ENCODE results near the gene LRP1B.

The LRP1B gene

GRCh38 chr2:141331127-141331526 lies 799.7 kb downstream of the LRP1B start:
- Histone ChIP-seq H3K9me3 (ENCODE audit: control insufficient read depth in 1 of 2, low read length in 2 of 2) (no peaks in the 10 kb centered on the region), H3K4me1 (ENCODE audit: control insufficient read depth in 1 of 2, insufficient read depth in 2 of 2, low read length in 2 of 2) (no peaks in the 10 kb centered on the region), H3K4me3 (ENCODE audit: low read depth in 1 of 2, low read length in 2 of 2) (no peak overlapping the region), H3K27me3 (ENCODE audit: low read depth, low read length) (no peaks in the 10 kb centered on the region), H3K27ac (ENCODE audit: low read length) (no peak overlapping the region), H3K36me3 (ENCODE audit: control insufficient read depth in 1 of 2, insufficient read depth in 2 of 2, low read length in 2 of 2) (no peaks in the 10 kb centered on the region)

DNA sequence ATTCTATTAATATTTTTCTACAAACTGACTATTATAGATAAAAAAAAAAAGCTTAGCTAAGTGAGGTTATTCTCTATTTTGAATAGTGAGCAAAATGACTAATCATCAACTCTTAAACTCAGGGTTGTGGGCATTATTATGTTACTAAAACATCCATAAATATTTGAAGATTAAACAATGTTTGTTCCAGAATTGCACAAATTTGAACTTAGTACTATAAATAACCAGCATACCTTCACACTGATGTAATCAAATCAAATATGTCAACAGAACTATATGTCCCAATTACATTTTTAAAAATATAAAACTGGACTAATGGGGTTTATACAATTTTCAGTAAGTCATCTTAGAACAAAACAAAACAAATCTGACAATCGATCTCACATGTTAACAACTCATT lies 800.9 kb downstream of the LRP1B start:
- no peak overlapping the region for H3K27ac ChIP-seq (ENCODE audit: low read length)
- no peaks in the 10 kb centered on the region for H3K9me3 ChIP-seq (ENCODE audit: control insufficient read depth in 1 of 2, low read length in 2 of 2)
- no peaks in the 10 kb centered on the region for H3K4me1 ChIP-seq (ENCODE audit: control insufficient read depth in 1 of 2, insufficient read depth in 2 of 2, low read length in 2 of 2)
- no peaks in the 10 kb centered on the region for H3K27me3 ChIP-seq (ENCODE audit: low read depth, low read length)
- H3K36me3 ChIP-seq (ENCODE audit: control insufficient read depth in 1 of 2, insufficient read depth in 2 of 2, low read length in 2 of 2) = no peaks in the 10 kb centered on the region
- no peak overlapping the region for H3K4me3 ChIP-seq (ENCODE audit: low read depth in 1 of 2, low read length in 2 of 2)

DNA sequence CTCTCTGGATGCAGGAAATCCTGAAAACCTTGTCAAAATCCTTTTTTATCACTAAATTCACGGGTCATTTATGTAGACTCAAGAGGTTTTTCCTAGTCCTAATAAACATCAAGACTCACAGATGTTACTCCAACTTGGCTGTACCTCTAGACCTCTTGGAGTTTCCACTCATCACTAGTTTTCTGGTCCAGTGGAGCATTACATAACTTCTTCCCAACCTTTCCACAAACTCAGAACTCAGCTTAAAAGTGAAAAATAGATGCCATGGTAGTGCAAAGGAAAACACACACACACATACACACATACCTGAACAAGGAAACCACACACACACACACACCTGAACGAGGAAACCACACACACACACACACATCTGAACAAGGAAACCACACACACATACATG lies 807.2 kb downstream of the LRP1B start:
- Histone ChIP-seq H3K9me3 (ENCODE audit: control insufficient read depth in 1 of 2, low read length in 2 of 2) (no peaks in the 10 kb centered on the region), H3K27ac (ENCODE audit: low read length) (no peak overlapping the region), H3K4me3 (ENCODE audit: low read depth in 1 of 2, low read length in 2 of 2) (no peak overlapping the region), H3K4me1 (ENCODE audit: control insufficient read depth in 1 of 2, insufficient read depth in 2 of 2, low read length in 2 of 2) (no peaks in the 10 kb centered on the region), H3K27me3 (ENCODE audit: low read depth, low read length) (no peaks in the 10 kb centered on the region), H3K36me3 (ENCODE audit: control insufficient read depth in 1 of 2, insufficient read depth in 2 of 2, low read length in 2 of 2) (no peaks in the 10 kb centered on the region)

DNA sequence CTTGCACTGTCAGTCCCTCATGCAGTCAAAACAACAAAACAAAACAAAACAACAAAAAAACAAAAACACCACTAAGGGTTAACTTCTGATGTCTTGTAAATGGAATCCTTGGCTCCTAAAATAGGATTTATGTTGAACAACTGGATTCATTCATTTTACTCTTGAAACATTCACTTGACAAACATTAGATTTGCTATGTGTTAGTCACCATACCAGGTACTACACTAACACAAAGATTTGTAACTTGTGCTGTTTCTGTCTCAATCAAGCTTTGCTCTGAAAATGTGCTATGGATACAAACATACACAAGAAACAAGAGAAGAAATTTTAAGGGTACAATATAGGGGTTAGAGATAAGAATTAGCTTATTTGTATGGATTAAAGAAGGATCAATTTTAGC lies 812.8 kb downstream of the LRP1B start:
- Histone ChIP-seq H3K27me3 (ENCODE audit: low read depth, low read length) (no peaks in the 10 kb centered on the region), H3K4me1 (ENCODE audit: control insufficient read depth in 1 of 2, insufficient read depth in 2 of 2, low read length in 2 of 2) (no peaks in the 10 kb centered on the region), H3K36me3 (ENCODE audit: control insufficient read depth in 1 of 2, insufficient read depth in 2 of 2, low read length in 2 of 2) (no peaks in the 10 kb centered on the region), H3K4me3 (ENCODE audit: low read depth in 1 of 2, low read length in 2 of 2) (no peak overlapping the region), H3K27ac (ENCODE audit: low read length) (no peak overlapping the region), H3K9me3 (ENCODE audit: control insufficient read depth in 1 of 2, low read length in 2 of 2) (no peaks in the 10 kb centered on the region)

DNA sequence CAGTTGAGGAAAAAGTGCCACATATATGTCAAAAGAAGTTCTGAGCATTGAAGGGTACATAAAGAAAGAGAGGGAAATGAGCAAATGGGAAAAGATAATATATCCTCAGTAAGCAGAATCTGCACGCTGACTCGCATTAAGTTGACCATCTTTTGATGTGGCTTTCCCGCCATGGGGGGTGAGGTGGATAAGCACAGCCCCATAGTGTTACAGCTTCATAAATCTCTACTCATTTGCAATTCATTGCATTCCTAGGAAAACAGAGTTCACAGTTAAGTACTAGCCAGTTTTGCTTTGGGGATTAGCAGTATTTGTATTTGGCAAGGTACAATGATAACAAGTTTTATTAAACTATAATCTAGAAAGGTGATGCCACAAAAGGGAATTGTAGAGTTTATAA lies 814.2 kb downstream of the LRP1B start:
- Histone ChIP-seq H3K36me3 (ENCODE audit: control insufficient read depth in 1 of 2, insufficient read depth in 2 of 2, low read length in 2 of 2) (no peaks in the 10 kb centered on the region), H3K4me3 (ENCODE audit: low read depth in 1 of 2, low read length in 2 of 2) (no peak overlapping the region), H3K9me3 (ENCODE audit: control insufficient read depth in 1 of 2, low read length in 2 of 2) (no peaks in the 10 kb centered on the region), H3K27me3 (ENCODE audit: low read depth, low read length) (no peaks in the 10 kb centered on the region), H3K27ac (ENCODE audit: low read length) (no peak overlapping the region), H3K4me1 (ENCODE audit: control insufficient read depth in 1 of 2, insufficient read depth in 2 of 2, low read length in 2 of 2) (no peaks in the 10 kb centered on the region)

DNA sequence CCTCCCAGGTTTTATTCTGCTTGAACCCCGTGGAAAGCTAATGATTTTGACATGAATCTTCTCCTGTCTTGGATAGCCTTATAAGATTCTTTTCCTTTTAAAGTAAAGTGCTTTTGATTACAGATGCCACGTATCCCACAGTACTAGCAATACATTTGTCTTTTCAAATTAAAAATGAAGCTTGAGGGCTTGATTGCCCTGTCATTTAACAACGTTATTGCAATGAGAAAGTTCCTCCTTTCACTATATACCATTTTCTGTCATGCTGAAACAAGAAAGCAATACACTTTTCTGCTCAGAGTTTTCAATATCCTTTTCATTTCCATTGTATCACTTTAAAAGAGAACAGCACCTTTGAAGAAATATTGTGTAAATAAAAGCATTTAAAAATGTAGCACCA lies 814.7 kb downstream of the LRP1B start:
- Histone ChIP-seq H3K36me3 (ENCODE audit: control insufficient read depth in 1 of 2, insufficient read depth in 2 of 2, low read length in 2 of 2) (no peaks in the 10 kb centered on the region), H3K27ac (ENCODE audit: low read length) (no peak overlapping the region), H3K9me3 (ENCODE audit: control insufficient read depth in 1 of 2, low read length in 2 of 2) (no peaks in the 10 kb centered on the region), H3K4me1 (ENCODE audit: control insufficient read depth in 1 of 2, insufficient read depth in 2 of 2, low read length in 2 of 2) (no peaks in the 10 kb centered on the region), H3K4me3 (ENCODE audit: low read depth in 1 of 2, low read length in 2 of 2) (no peak overlapping the region), H3K27me3 (ENCODE audit: low read depth, low read length) (no peaks in the 10 kb centered on the region)

- no peak overlapping the region for H3K27ac ChIP-seq (ENCODE audit: low read length)
- no peaks in the 10 kb centered on the region for H3K9me3 ChIP-seq (ENCODE audit: control insufficient read depth in 1 of 2, low read length in 2 of 2)
- no peaks in the 10 kb centered on the region for H3K27me3 ChIP-seq (ENCODE audit: low read depth, low read length)
- H3K36me3 ChIP-seq (ENCODE audit: control insufficient read depth in 1 of 2, insufficient read depth in 2 of 2, low read length in 2 of 2) = no peaks in the 10 kb centered on the region
- no peaks in the 10 kb centered on the region for H3K4me1 ChIP-seq (ENCODE audit: control insufficient read depth in 1 of 2, insufficient read depth in 2 of 2, low read length in 2 of 2)
- no peak overlapping the region for H3K4me3 ChIP-seq (ENCODE audit: low read depth in 1 of 2, low read length in 2 of 2)
These were observed 816.8 kb downstream of the LRP1B start for GRCh38 chr2:141313972-141314371.

GRCh38 chr2:141311430-141311829 lies 819.4 kb downstream of the LRP1B start:
- Histone ChIP-seq H3K27ac (ENCODE audit: low read length) (no peak overlapping the region), H3K36me3 (ENCODE audit: control insufficient read depth in 1 of 2, insufficient read depth in 2 of 2, low read length in 2 of 2) (no peaks in the 10 kb centered on the region), H3K4me3 (ENCODE audit: low read depth in 1 of 2, low read length in 2 of 2) (no peak overlapping the region), H3K9me3 (ENCODE audit: control insufficient read depth in 1 of 2, low read length in 2 of 2) (no peaks in the 10 kb centered on the region), H3K4me1 (ENCODE audit: control insufficient read depth in 1 of 2, insufficient read depth in 2 of 2, low read length in 2 of 2) (no peaks in the 10 kb centered on the region), H3K27me3 (ENCODE audit: low read depth, low read length) (no peaks in the 10 kb centered on the region)

- H3K27me3 ChIP-seq (ENCODE audit: low read depth, low read length) = no peaks in the 10 kb centered on the region
- H3K4me1 ChIP-seq (ENCODE audit: control insufficient read depth in 1 of 2, insufficient read depth in 2 of 2, low read length in 2 of 2) = no peaks in the 10 kb centered on the region
- H3K27ac ChIP-seq (ENCODE audit: low read length) = no peak overlapping the region
- H3K4me3 ChIP-seq (ENCODE audit: low read depth in 1 of 2, low read length in 2 of 2) = no peak overlapping the region
- H3K36me3 ChIP-seq (ENCODE audit: control insufficient read depth in 1 of 2, insufficient read depth in 2 of 2, low read length in 2 of 2) = no peaks in the 10 kb centered on the region
- no peaks in the 10 kb centered on the region for H3K9me3 ChIP-seq (ENCODE audit: control insufficient read depth in 1 of 2, low read length in 2 of 2)
These were observed 824.4 kb downstream of the LRP1B start for GRCh38 chr2:141306368-141306767.

- Histone ChIP-seq H3K27ac (ENCODE audit: low read length) (no peak overlapping the region), H3K4me3 (ENCODE audit: low read depth in 1 of 2, low read length in 2 of 2) (no peak overlapping the region), H3K36me3 (ENCODE audit: control insufficient read depth in 1 of 2, insufficient read depth in 2 of 2, low read length in 2 of 2) (no peaks in the 10 kb centered on the region), H3K27me3 (ENCODE audit: low read depth, low read length) (no peaks in the 10 kb centered on the region), H3K9me3 (ENCODE audit: control insufficient read depth in 1 of 2, low read length in 2 of 2) (no peaks in the 10 kb centered on the region), H3K4me1 (ENCODE audit: control insufficient read depth in 1 of 2, insufficient read depth in 2 of 2, low read length in 2 of 2) (no peaks in the 10 kb centered on the region)
These were observed 829.3 kb downstream of the LRP1B start for GRCh38 chr2:141301551-141301950.

DNA sequence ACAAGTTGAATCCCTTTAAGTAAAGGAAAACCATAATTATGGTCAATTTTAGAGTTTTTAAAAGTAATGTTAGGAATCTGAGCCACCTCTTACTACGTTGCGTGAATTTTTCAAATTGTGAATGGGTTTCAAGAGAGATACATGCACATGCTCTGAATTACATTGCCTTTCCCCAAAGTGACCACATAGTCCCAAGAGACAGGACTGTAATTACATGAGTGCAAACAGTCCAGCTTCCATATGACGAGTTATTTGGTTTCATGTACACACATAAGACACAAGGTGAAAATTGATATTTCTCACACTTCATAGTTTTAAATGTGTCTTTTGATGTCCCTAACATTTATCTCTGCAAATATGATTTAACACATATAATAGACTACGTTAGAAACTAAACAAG lies 850.8 kb downstream of the LRP1B start:
- no peaks in the 10 kb centered on the region for H3K27me3 ChIP-seq (ENCODE audit: low read depth, low read length)
- no peak overlapping the region for H3K27ac ChIP-seq (ENCODE audit: low read length)
- no peak overlapping the region for H3K4me3 ChIP-seq (ENCODE audit: low read depth in 1 of 2, low read length in 2 of 2)
- no peaks in the 10 kb centered on the region for H3K9me3 ChIP-seq (ENCODE audit: control insufficient read depth in 1 of 2, low read length in 2 of 2)
- H3K36me3 ChIP-seq (ENCODE audit: control insufficient read depth in 1 of 2, insufficient read depth in 2 of 2, low read length in 2 of 2) = no peaks in the 10 kb centered on the region
- no peaks in the 10 kb centered on the region for H3K4me1 ChIP-seq (ENCODE audit: control insufficient read depth in 1 of 2, insufficient read depth in 2 of 2, low read length in 2 of 2)

- no peaks in the 10 kb centered on the region for H3K9me3 ChIP-seq (ENCODE audit: control insufficient read depth in 1 of 2, low read length in 2 of 2)
- H3K36me3 ChIP-seq (ENCODE audit: control insufficient read depth in 1 of 2, insufficient read depth in 2 of 2, low read length in 2 of 2) = no peaks in the 10 kb centered on the region
- no peaks in the 10 kb centered on the region for H3K4me1 ChIP-seq (ENCODE audit: control insufficient read depth in 1 of 2, insufficient read depth in 2 of 2, low read length in 2 of 2)
- H3K27ac ChIP-seq (ENCODE audit: low read length) = no peak overlapping the region
- H3K27me3 ChIP-seq (ENCODE audit: low read depth, low read length) = no peaks in the 10 kb centered on the region
- no peak overlapping the region for H3K4me3 ChIP-seq (ENCODE audit: low read depth in 1 of 2, low read length in 2 of 2)
These were observed 859.5 kb downstream of the LRP1B start for GRCh38 chr2:141271346-141271745.

Measured in muscle layer of duodenum (tissue), 2 donors.